Measurements from ENCODE around the gene C10orf143. TPM values are rescaled to one million over a fixed set of nuclear protein-coding genes. Genes with fewer than 3 reads are reported as not detected.
A peak's percentile ranks its signal among the peaks of the same experiment; 100 is the strongest.

Gene C10orf143
- total and polyA plus RNA-seq, 2 of the 8 experiments (the other 6 are each of a cell fraction or from before 2014, with no cell fraction given): 1.6 to 2.0 TPM

GRCh38 chr10:130042381-130042780, 68.2 kb downstream of the C10orf143 start:
- H2BK120ac ChIP-seq (replicated peaks; ENCODE audit: low read depth, low read length): no peak overlapping the region
- H3K27ac ChIP-seq (ENCODE audit: low read depth, low read length): no peak overlapping the region
- H3K4me1 ChIP-seq (replicated peaks in 1 of 4; ENCODE audit: control insufficient read depth in 3 of 4, insufficient read depth in 4 of 4, low read length in 3 of 4): peaks cover 0 to 4% (median 0%) of the 10 kb centered on the region in 4 experiments; a peak in 2 of 7 replicates
- no peak overlapping the region for H2AFZ ChIP-seq (ENCODE audit: low read length)
- peaks cover 0 to 2% (median 0%) of the 10 kb centered on the region in 4 experiments; a peak in 1 of 7 replicates for H3K27me3 ChIP-seq (replicated peaks in 1 of 4; ENCODE audit: control insufficient read depth in 3 of 4, extremely low read depth in 1 of 4, insufficient read depth in 3 of 4, low read length in 3 of 4)
- no peak overlapping the region for H3K18ac ChIP-seq (ENCODE audit: extremely low read depth, low read length)
- H3K4me2 ChIP-seq (ENCODE audit: insufficient read depth in 1 of 2, low read depth in 2 of 2, low read length in 2 of 2): no peak overlapping the region
- H2BK12ac ChIP-seq (ENCODE audit: low read depth, low read length): no peak overlapping the region
- CTCF ChIA-PET (ENCODE audit: partially characterized antibody): interaction anchor here (1.3 to 1.4 kb wide), 2 partner anchors 33 to 66 kb away, joined by 3 read pairs; no protein-coding TSS in a partner anchor
- 89% methylated on average over 14 of the region's 14 CpGs; no CpG with 5 or more reads in 1 of the 2 experiments for WGBS, 2 experiments (ENCODE audit: extremely low coverage in 1 of 2, insufficient coverage in 1 of 2, insufficient read length in 1 of 2, insufficient replicate concordance in 2 of 2, low coverage in 1 of 2, low lambda C conversion rate in 2 of 2, missing lambda C conversion rate in 1 of 2)
- TF ChIP-seq SIN3A (conservative IDR thresholded peaks at IDR 0.05 in 1 of 2, IDR thresholded peaks at IDR 0.05 in 1 of 2; ENCODE audit: low read depth in 1 of 2, low read length in 2 of 2): no peak
- no peak for TF ChIP-seq SIRT6 (IDR thresholded peaks at IDR 0.05; ENCODE audit: low read length)
- no peak for TF ChIP-seq E2F6 (IDR thresholded peaks at IDR 0.05)
- TF ChIP-seq ASH2L (IDR thresholded peaks at IDR 0.05; ENCODE audit: low read length): no peak
- TF ChIP-seq USF2 (IDR thresholded peaks at IDR 0.05; ENCODE audit: low read length): no peak
- no peak for TF ChIP-seq GTF2F1 (IDR thresholded peaks at IDR 0.05; ENCODE audit: borderline replicate concordance, low read depth, low read length)
- no peak for TF ChIP-seq NRF1 (IDR thresholded peaks at IDR 0.05; ENCODE audit: low read depth, low read length)
- TF ChIP-seq FOSL1 (IDR thresholded peaks at IDR 0.05; ENCODE audit: insufficient read depth, low read depth, low read length): no peak
- no peak for TF ChIP-seq TAF1 (IDR thresholded peaks at IDR 0.05; ENCODE audit: low read depth, low read length)
- TF ChIP-seq POU5F1 (IDR thresholded peaks at IDR 0.05; ENCODE audit: low read depth, low read length): no peak
- TF ChIP-seq TEAD4 (IDR thresholded peaks at IDR 0.05; ENCODE audit: low read depth, low read length): no peak
- H4K20me1 ChIP-seq (replicated peaks in 1 of 2; ENCODE audit: control insufficient read depth in 1 of 2, insufficient read depth in 2 of 2, low read length in 2 of 2): peaks cover 0 to 2% of the 10 kb centered on the region in 2 experiments
- no peaks in the 10 kb centered on the region for H3K79me2 ChIP-seq (ENCODE audit: control insufficient read depth in 1 of 2, insufficient read depth in 2 of 2, low read length in 2 of 2)
- H2BK15ac ChIP-seq (ENCODE audit: low read length): no peak overlapping the region
- H4K91ac ChIP-seq (replicated peaks; ENCODE audit: insufficient read length, low read length): no peak overlapping the region
- no peak overlapping the region for H3K56ac ChIP-seq (replicated peaks; ENCODE audit: insufficient read length, low read depth, low read length)
- no peak for FAIRE-seq
- H4K8ac ChIP-seq (ENCODE audit: extremely low read depth, insufficient read depth, low read length): no peak overlapping the region; the same call in 1 of the 2 replicates
- H3K4ac ChIP-seq (replicated peaks; ENCODE audit: insufficient read length, low read depth, low read length): no peak overlapping the region
- H2BK20ac ChIP-seq (ENCODE audit: low read length): no peak overlapping the region
- H4K5ac ChIP-seq (ENCODE audit: insufficient read length, low read depth, low read length): no peak overlapping the region
- H2BK5ac ChIP-seq (ENCODE audit: low read depth, low read length): no peak overlapping the region
- peak in 1 of 2 experiments; percentile 38 for DNase-seq (ENCODE audit: low read depth in 1 of 2, low spot score in 2 of 2)
- no peak overlapping the region for H3K4me3 ChIP-seq (ENCODE audit: extremely low read depth in 1 of 4, insufficient read depth in 2 of 4, low read depth in 3 of 4, low read length in 4 of 4)
- H2AK5ac ChIP-seq (ENCODE audit: low read depth, low read length): no peak overlapping the region
- H3K23me2 ChIP-seq (ENCODE audit: low read depth, low read length): no peaks in the 10 kb centered on the region
- no peak overlapping the region for H3K14ac ChIP-seq (ENCODE audit: insufficient read length)
- no peaks in the 10 kb centered on the region for H3K79me1 ChIP-seq (ENCODE audit: low read depth, low read length)
- no peak overlapping the region for H3K23ac ChIP-seq (ENCODE audit: insufficient read length)
- no peaks in the 10 kb centered on the region; a peak in 1 of 4 replicates for H3K9me3 ChIP-seq (ENCODE audit: insufficient read depth in 2 of 2, low read depth in 1 of 2, low read length in 1 of 2)
- POLR2A ChIA-PET (ENCODE audit: partially characterized antibody): interaction anchor here (1.2 kb wide), 1 partner anchor 86 kb away, joined by 3 read pairs; no protein-coding TSS in a partner anchor
- H3K36me3 ChIP-seq (ENCODE audit: control insufficient read depth in 2 of 4, insufficient read depth in 4 of 4, low read length in 3 of 4): no peaks in the 10 kb centered on the region
- no peak overlapping the region for H3K9ac ChIP-seq (replicated peaks in 1 of 4; ENCODE audit: extremely low read depth in 1 of 4, low read depth in 3 of 4, low read length in 3 of 4)

Measured in H1 (cell line).